Measurements from ENCODE around the gene CSNK2A1.

Gene CSNK2A1

GRCh38 chr20:504632-505075 is 38.9 kb downstream of the CSNK2A1 start:
- no peak for TF ChIP-seq CTCF (IDR thresholded peaks at IDR 0.05; ENCODE audit: low read depth, low read length)
- no peak overlapping the region for H3K4me3 ChIP-seq (ENCODE audit: low read depth, low read length)

- no peak for TF ChIP-seq CTCF (IDR thresholded peaks at IDR 0.05; ENCODE audit: low read depth, low read length)
- no peak overlapping the region for H3K4me3 ChIP-seq (ENCODE audit: low read depth, low read length)
These were observed 40.4 kb downstream of the CSNK2A1 start for GRCh38 chr20:503048-503737.

- no peak for TF ChIP-seq CTCF (IDR thresholded peaks at IDR 0.05; ENCODE audit: low read depth, low read length)
- no peak overlapping the region for H3K4me3 ChIP-seq (ENCODE audit: low read depth, low read length)
These were observed 45.6 kb downstream of the CSNK2A1 start for GRCh38 chr20:497979-498378.

- TF ChIP-seq CTCF (IDR thresholded peaks at IDR 0.05; ENCODE audit: low read depth, low read length): no peak
- H3K4me3 ChIP-seq (ENCODE audit: low read depth, low read length): no peak overlapping the region
These were observed 47.4 kb downstream of the CSNK2A1 start for GRCh38 chr20:496126-496696.

GRCh38 chr20:492159-492558 is 51.4 kb downstream of the CSNK2A1 start:
- no peak for TF ChIP-seq CTCF (IDR thresholded peaks at IDR 0.05; ENCODE audit: low read depth, low read length)
- no peak overlapping the region for H3K4me3 ChIP-seq (ENCODE audit: low read depth, low read length)

- no peak for TF ChIP-seq CTCF (IDR thresholded peaks at IDR 0.05; ENCODE audit: low read depth, low read length)
- H3K4me3 ChIP-seq (ENCODE audit: low read depth, low read length): no peak overlapping the region
These were observed 55.9 kb downstream of the CSNK2A1 start for GRCh38 chr20:487655-488054.

DNA sequence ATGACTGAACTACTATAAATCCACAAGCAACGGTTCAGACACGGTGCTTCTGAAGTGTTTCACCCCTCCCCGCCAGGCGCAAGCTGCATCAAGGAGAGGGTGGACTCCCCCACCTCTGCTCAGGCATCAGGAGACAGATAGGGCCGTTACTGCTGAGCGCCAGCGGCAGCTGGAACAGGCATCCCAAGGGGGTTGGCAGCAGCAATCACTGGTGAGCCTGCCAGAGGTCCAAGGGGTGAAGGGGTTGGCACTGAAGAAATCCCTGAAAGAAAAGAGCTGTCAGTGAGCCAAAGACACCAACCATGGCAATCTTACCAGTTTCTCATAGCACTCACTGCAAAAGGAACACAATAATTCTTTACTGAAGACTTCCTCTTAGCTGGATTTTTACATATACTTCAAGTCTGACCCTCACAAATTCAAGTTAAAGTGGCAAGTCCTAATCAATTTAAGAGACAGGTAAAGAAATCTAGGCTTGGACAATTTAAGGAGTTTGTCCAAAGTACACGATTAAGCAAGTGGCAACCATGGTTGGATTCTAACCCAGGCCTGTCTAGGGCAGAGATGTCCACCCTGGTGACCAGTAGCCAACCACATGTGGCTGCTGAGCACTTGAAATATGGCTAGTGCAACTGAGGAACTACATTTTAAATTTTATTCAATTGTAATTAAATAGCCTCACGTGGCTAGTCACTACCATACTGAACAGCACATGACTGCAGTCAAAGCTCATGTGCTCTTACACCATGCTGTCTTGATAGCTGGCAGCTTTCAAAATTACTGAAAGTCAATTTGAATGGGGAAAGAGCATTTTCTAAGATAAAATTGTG is 59.6 kb downstream of the CSNK2A1 start:
- no peak for TF ChIP-seq CTCF (IDR thresholded peaks at IDR 0.05; ENCODE audit: low read depth, low read length)
- H3K4me3 ChIP-seq (ENCODE audit: low read depth, low read length): no peak overlapping the region

Measured in WI38 (cell line).